IMR-90 (cell line): ENCODE measurements around the gene NXPE3. TPM values are rescaled to one million over a fixed set of nuclear protein-coding genes. Genes with fewer than 3 reads are reported as not detected.

Source experiments
- ATAC-seq: fragments of 200-7000 bp; cut with Tn5 transposase; 2 replicates; pipeline ENCODE4 v1.9.1; 2020; ENCODE audit warnings: low read depth, mild to moderate bottlenecking, moderate library complexity
- BruUV-seq: library from RNA; stranded (reverse); fragments of 400-500 nt; replicated peaks from 2 replicates; lab custom pipeline; 2021; lab: Mats Ljungman, UMichigan
- CTCF ChIA-PET: fragments of 300-600 bp; formaldehyde crosslinking; extraction: SDS; loops from one replicate; lab custom pipeline; 2021; ENCODE audit warnings: antibody characterized with exemption; lab: Yijun Ruan, JAX
- POLR2A ChIA-PET: fragments of 300-600 bp; sonication (Branson Sonifier 250); formaldehyde crosslinking; loops from one replicate; lab custom pipeline; 2022; ENCODE audit warnings: antibody characterized with exemption; ENCODE audit not compliant: unreplicated experiment; lab: Charles Lee
- DNase-seq: peaks from one replicate; pipeline ENCODE4 v3.0.0; 2013
- H2AFZ ChIP-seq: replicated peaks from 2 replicates; pipeline ENCODE3; 2013; ENCODE audit warnings: low read length, mild to moderate bottlenecking; ENCODE audit not compliant: poor library complexity
- H2AK5ac ChIP-seq: 2 replicates; pipeline ENCODE4 v1.6.1; 2013; ENCODE audit warnings: low read depth, low read length, inconsistent platforms
- H2AK9ac ChIP-seq: replicated peaks from 2 replicates; pipeline ENCODE3; 2013; ENCODE audit warnings: mild to moderate bottlenecking, low read depth, low read length, moderate library complexity; ENCODE audit not compliant: poor library complexity
- H2BK120ac ChIP-seq: 2 replicates; pipeline ENCODE4 v1.6.1; 2013; ENCODE audit warnings: low read depth, low read length, inconsistent platforms
- H2BK15ac ChIP-seq: 3 replicates; pipeline ENCODE4 v1.6.1; 2013; ENCODE audit warnings: low read depth, low read length, inconsistent platforms
- H2BK20ac ChIP-seq: 2 replicates; pipeline ENCODE4 v1.6.1; 2013; ENCODE audit warnings: low read depth, mild to moderate bottlenecking, inconsistent platforms, low read length, moderate library complexity
- H2BK5ac ChIP-seq: 2 replicates; pipeline ENCODE4 v1.6.1; 2013; ENCODE audit warnings: mild to moderate bottlenecking, low read depth, low read length, inconsistent platforms; ENCODE audit not compliant: poor library complexity, severe bottlenecking
- H3K14ac ChIP-seq: replicated peaks from 2 replicates; pipeline ENCODE4 v1.6.1; 2013; ENCODE audit warnings: low read depth, low read length, inconsistent platforms
- H3K18ac ChIP-seq: 2 replicates; pipeline ENCODE4 v1.6.1; 2013; ENCODE audit warnings: low read depth, low read length, control low read depth
- H3K23ac ChIP-seq: 2 replicates; pipeline ENCODE4 v1.6.1; 2013; ENCODE audit warnings: low read depth, low read length, inconsistent platforms
- H3K27ac ChIP-seq: 2 replicates; pipeline ENCODE4 v1.5.1; 2013; ENCODE audit warnings: mild to moderate bottlenecking, control low read depth, low read length; ENCODE audit not compliant: insufficient read depth
- H3K27me3 ChIP-seq: 2 replicates; pipeline ENCODE4 v1.6.1; 2013; ENCODE audit warnings: low read length; ENCODE audit not compliant: control insufficient read depth, insufficient read depth
- H3K36me3 ChIP-seq: 2 replicates; pipeline ENCODE4 v1.6.1; 2013; ENCODE audit warnings: low read length, mixed read lengths; ENCODE audit not compliant: control insufficient read depth, insufficient read depth
- H3K4ac ChIP-seq: 2 replicates; pipeline ENCODE4 v1.6.1; 2013; ENCODE audit warnings: low read depth, low read length, inconsistent platforms
- H3K4me1 ChIP-seq: 2 replicates; pipeline ENCODE4 v1.6.1; 2013; ENCODE audit warnings: low read length, mixed read lengths; ENCODE audit not compliant: control insufficient read depth, insufficient read depth
- H3K4me2 ChIP-seq: 2 replicates; pipeline ENCODE4 v1.6.1; 2013; ENCODE audit warnings: low read depth, mild to moderate bottlenecking, control low read depth, low read length, moderate library complexity
- H3K4me3 ChIP-seq: 2 replicates; pipeline ENCODE4 v1.5.1; 2013; ENCODE audit warnings: low read depth, mild to moderate bottlenecking, control low read depth, low read length, moderate library complexity; ENCODE audit not compliant: insufficient read depth
- H3K56ac ChIP-seq: 2 replicates; pipeline ENCODE4 v1.6.1; 2013; ENCODE audit warnings: low read length, inconsistent platforms; ENCODE audit not compliant: insufficient read depth; ENCODE audit errors: extremely low read depth
- H3K79me1 ChIP-seq, 2 experiments: 2 replicates each; pipeline ENCODE4 v1.6.1; 2013; ENCODE audit warnings: low read length in 2 of 2, inconsistent platforms in 1 of 2, low read depth in 1 of 2
- H3K9ac ChIP-seq: 2 replicates; pipeline ENCODE4 v1.6.1; 2013; ENCODE audit warnings: low read depth, low read length, control low read depth
- H3K9me1 ChIP-seq: 2 replicates; pipeline ENCODE4 v1.6.1; 2013; ENCODE audit warnings: low read length, inconsistent platforms; ENCODE audit not compliant: insufficient read depth
- H3K9me3 ChIP-seq: 2 replicates; pipeline ENCODE4 v1.6.1; 2013; ENCODE audit warnings: low read length; ENCODE audit not compliant: control insufficient read depth, insufficient read depth
- H4K20me1 ChIP-seq: 2 replicates; pipeline ENCODE4 v1.6.1; 2013; ENCODE audit warnings: low read length, inconsistent platforms; ENCODE audit not compliant: insufficient read depth
- H4K5ac ChIP-seq: 2 replicates; pipeline ENCODE4 v1.6.1; 2013; ENCODE audit warnings: mild to moderate bottlenecking, low read depth, low read length, control low read depth
- H4K8ac ChIP-seq, 2 experiments: 2 replicates each; pipeline ENCODE4 v1.6.1; 2013; ENCODE audit warnings: low read depth in 2 of 2, low read length in 2 of 2, control low read depth in 1 of 2, inconsistent platforms in 1 of 2
- H4K91ac ChIP-seq: 2 replicates; pipeline ENCODE4 v1.6.1; 2013; ENCODE audit warnings: low read depth, low read length, inconsistent platforms; ENCODE audit not compliant: insufficient read depth
- CEBPB ChIP-seq: IDR thresholded peaks from 2 replicates; pipeline ENCODE4 v1.6.1; 2012; ENCODE audit warnings: low read depth, low read length, improper control_type of control experiment
- MXI1 ChIP-seq: IDR thresholded peaks from 2 replicates; pipeline ENCODE4 v1.6.1; 2012; ENCODE audit warnings: low read depth, mild to moderate bottlenecking, low read length, moderate library complexity, borderline replicate concordance
- WGBS, 2 experiments: methylation state at CpG; one replicate each; pipeline versions ENCODE4 v1.1.5 to v1.1.7; 2013; ENCODE audit warnings: missing lambda C conversion rate in 2 of 2; ENCODE audit not compliant: insufficient read length in 1 of 2; ENCODE audit errors: extremely low coverage in 2 of 2; 5-methylcytosine and 5-hydroxymethylcytosine counted together
- dilution Hi-C: fragments of 300-500 bp; cut with HindIII; formaldehyde crosslinking; loops from one replicate; pipeline ENCODE4 v1.14.3; 2018; ENCODE audit warnings: low sequenced_read_pairs; ENCODE audit not compliant: unreplicated experiment
- in situ Hi-C: fragments of 300-500 bp; cut with MboI; formaldehyde crosslinking; loops from 3 replicates; pipeline ENCODE4 v1.14.3; 2019; ENCODE audit warnings: low sequenced_read_pairs, inconsistent platforms, mixed read lengths
- intact Hi-C: fragments of 100-400 bp; cut with micrococcal nuclease; formaldehyde crosslinking; loops from 2 replicates; pipeline ENCODE4 v1.10.0; 2022
- polyA plus RNA-seq, 3 experiments: library from polyadenylated mRNA; depleted of rRNA; stranded (reverse); fragments of >200 nt; gene quantifications; 2 replicates each; pipeline ENCODE4 v1.2.3, GENCODE V29; 2012; ENCODE audit warnings: low replicate concordance in 1 of 3
- total RNA-seq: library from RNA; depleted of rRNA; stranded (reverse); fragments of >200 nt; gene quantifications from 2 replicates; pipeline ENCODE4 v1.2.3, GENCODE V29; 2012

Gene NXPE3
- total and polyA plus RNA-seq, 2 of the 4 experiments (the other 2 are of a cell fraction), result 20.0 to 23.8 TPM

- ATAC-seq, result 0 out of 2 replicates have a peak, but pooled peaks have one; percentile 21
- POLR2A ChIA-PET, result no interaction called here
- BruUV-seq, result no TSS peak
Measured at GRCh38 chr3:101865751-101866509, 86.9 kb downstream of the NXPE3 start.

More at GRCh38 chr3:101865751-101866509, 86.9 kb downstream of the NXPE3 start:
- Histone ChIP-seq H3K4me1 (peaks cover 8% of the 10 kb centered on the region), H4K20me1 (peaks cover 3% of the 10 kb centered on the region; the same call in 1 of the 2 replicates), H2BK5ac (peak overlapping the region; percentile 60), H4K91ac (no peak overlapping the region; the same call in 1 of the 2 replicates), H2BK20ac (peak overlapping the region; percentile 22; the same call in 1 of the 2 replicates), H3K14ac (0 out of 2 replicates have a peak overlapping the region, but pooled peaks have one; percentile 14), H3K4ac (no peak overlapping the region), H3K4me3 (no peak overlapping the region), H4K8ac (0 out of 4 replicates have a peak overlapping the region, but pooled peaks of 1 of the 2 experiments have one; percentile 40), H3K9ac (no peak overlapping the region), H3K27me3 (no peaks in the 10 kb centered on the region), H3K4me2 (peak overlapping the region; percentile 36), H3K27ac (peak overlapping the region; percentile 61), H2AK9ac (no peak overlapping the region), H2BK120ac (no peak overlapping the region; the same call in 1 of the 2 replicates), H4K5ac (peak overlapping the region; percentile 44; the same call in 1 of the 2 replicates), H3K79me1 (no peaks in the 10 kb centered on the region), H3K9me3 (no peaks in the 10 kb centered on the region), H3K23ac (no peak overlapping the region), H2AFZ (no peak overlapping the region), H3K56ac (no peak overlapping the region), H2BK15ac (peak overlapping the region; percentile 36; the same call in 1 of the 3 replicates), H3K36me3 (peaks cover 4% of the 10 kb centered on the region; the same call in 1 of the 2 replicates), H3K9me1 (no peaks in the 10 kb centered on the region), H2AK5ac (no peak overlapping the region), H3K18ac (peak overlapping the region; percentile 60; the same call in 1 of the 2 replicates)
- WGBS, 2 experiments, result no CpG with 5 or more reads among the region's 5 CpGs
- CTCF ChIA-PET, result interaction anchor here (0.7 kb wide), 1 partner anchor 15 kb away, joined by 3 read pairs; no protein-coding TSS in a partner anchor
- in situ Hi-C loops, result no loop called here
- TF ChIP-seq MXI1 (no peak), CEBPB (peak; percentile 54; the same call in 1 of the 2 replicates)
- dilution Hi-C loops, result no loop called here
- intact Hi-C loops, result loop anchor here (5.0 kb wide), 1 partner anchor 221 kb away; no protein-coding TSS in a partner anchor
- DNase-seq, result peak; percentile 57
